ENCODE data around the gene STARD5. TPM values are rescaled to one million over a fixed set of nuclear protein-coding genes. Genes with fewer than 3 reads are reported as not detected.
"Not testable (repeated sequence)": the region's sequence is repeated elsewhere in the genome, so short reads cannot be mapped to it uniquely, and the experiment has no call there.

Gene STARD5
- total RNA-seq, 1 experiment from 2014 or later = 1.5 TPM

DNA sequence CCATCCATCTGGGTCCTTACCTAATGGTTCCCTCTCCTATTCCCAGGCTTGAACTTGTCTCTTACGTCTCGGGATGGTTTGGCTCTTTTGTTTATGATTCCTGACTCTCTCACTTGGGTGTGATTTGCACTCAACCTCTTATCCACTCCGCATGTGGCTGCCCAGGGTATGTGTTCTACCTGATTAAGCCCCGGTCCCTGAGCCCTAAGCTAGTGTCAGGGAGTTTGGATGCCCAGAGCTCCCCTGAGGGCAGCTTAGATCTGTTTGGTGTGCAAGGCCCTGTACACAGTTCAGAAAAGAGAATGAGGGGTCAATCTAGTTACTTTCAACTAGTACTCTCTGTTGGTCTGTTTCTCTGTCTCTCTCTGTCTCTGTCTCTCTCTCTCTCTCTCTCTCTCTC is 15.9 kb upstream of the STARD5 start:
- no peak for DNase-seq (ENCODE audit: low read depth, low spot score)
- in situ Hi-C loops (cut with HindIII; ENCODE audit: low pct_unique_long_range_greater_than_20kb, low sequenced_read_pairs) = no loop called here

DNA sequence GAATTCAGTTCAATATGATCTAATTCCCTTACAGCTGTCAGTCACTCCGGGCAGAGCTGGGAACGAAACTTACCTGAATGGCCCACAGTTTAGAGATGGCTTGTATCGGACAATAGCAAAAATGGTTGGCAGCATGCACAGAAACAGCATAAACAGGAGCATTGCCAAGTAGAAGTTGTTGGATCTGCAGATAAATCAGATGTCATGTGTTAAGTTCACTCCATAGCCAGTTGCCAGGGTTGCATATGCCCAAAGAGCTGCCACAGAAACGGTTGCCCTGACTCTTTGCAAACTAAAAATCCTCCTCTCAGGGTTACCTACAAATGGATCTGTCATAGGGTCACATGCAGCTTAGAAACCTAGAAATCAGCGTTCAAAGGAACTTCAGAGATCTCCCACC is 15.4 kb upstream of the STARD5 start:
- in situ Hi-C loops (cut with HindIII; ENCODE audit: low pct_unique_long_range_greater_than_20kb, low sequenced_read_pairs) = no loop called here
- DNase-seq (ENCODE audit: low read depth, low spot score) = no peak

DNA sequence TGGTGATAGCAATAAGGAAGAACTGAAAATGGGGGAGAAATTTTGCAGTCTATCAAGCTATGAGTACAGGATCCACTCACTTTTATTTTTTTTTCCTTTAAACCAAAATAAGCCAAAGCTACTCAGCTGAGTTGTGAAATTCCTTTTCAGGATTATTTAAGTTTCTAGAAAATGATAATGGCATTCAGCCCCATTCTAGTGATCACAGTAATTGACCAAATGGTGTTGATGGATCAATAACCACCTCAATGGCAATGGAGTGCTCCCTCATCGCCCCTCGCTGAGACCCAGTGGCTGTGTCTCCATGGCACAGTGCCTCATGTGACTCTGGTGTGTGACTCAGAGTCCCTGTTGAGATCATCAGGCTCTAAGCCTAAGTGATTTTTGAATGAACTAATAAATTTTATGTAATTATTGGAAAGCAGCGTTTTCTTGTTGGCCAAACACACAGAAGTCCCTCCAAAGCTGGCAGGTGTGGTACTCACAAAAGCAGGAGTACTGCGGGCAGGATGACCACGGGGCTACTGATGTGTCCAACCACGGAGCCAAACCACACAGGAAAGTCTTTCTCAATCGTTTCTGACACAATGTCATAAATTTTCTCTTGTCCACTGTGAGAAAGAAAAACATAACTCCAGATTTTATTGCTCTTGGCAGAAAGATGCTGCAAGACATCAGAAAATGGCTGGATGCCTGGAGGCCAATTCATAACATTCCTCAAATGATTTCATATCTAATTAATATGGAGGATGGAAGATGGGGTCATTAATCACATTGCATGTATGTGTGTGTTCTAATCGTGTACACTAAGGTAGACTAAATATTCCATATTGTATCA is 14.4 kb upstream of the STARD5 start:
- DNase-seq (ENCODE audit: low read depth, low spot score) = peak; percentile 11
- in situ Hi-C loops (cut with HindIII; ENCODE audit: low pct_unique_long_range_greater_than_20kb, low sequenced_read_pairs) = no loop called here

DNA sequence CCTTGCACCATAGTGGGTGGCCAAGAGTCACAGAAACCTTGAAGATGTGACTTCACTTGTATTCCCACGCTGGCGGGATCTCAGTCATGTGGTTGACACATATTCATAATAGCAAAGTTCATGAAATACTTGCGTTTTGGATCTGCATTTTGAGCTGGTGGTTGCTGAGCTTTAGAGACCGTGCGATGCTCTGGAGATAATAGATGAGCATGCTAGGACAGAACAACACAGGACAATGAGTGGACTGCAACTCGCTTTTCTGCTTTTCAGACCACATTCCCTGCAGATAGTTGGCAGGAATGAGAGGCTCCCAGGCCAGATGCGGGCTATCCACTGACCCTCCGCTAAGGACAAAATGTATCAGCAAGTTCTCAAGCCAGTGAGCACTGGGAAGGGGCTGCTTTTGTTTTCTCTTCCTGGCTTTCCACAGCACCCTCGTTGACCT is 13.8 kb upstream of the STARD5 start:
- in situ Hi-C loops (cut with HindIII; ENCODE audit: low pct_unique_long_range_greater_than_20kb, low sequenced_read_pairs) = no loop called here
- DNase-seq (ENCODE audit: low read depth, low spot score) = no peak

DNA sequence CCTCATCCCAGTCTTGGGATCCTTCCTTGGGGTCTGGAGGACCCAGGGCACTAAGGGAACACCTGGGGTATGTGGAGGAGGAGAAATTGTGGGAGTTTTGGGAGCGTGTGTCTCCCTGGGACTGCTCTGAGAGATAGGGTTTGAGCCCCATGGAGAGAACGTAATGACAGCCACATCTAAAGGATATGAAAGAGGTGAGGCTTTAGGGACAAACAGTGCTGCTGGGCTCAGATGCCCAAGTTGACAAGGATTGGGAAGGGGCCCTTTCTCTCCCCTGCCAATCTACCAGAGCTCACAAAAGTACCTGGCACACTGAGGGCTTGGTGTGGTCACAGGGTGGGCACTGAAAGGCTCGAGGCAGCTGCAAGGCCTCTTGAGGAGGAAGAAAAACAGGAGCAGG is 13.3 kb upstream of the STARD5 start:
- in situ Hi-C loops (cut with HindIII; ENCODE audit: low pct_unique_long_range_greater_than_20kb, low sequenced_read_pairs) = no loop called here
- DNase-seq (ENCODE audit: low read depth, low spot score) = no peak

DNA sequence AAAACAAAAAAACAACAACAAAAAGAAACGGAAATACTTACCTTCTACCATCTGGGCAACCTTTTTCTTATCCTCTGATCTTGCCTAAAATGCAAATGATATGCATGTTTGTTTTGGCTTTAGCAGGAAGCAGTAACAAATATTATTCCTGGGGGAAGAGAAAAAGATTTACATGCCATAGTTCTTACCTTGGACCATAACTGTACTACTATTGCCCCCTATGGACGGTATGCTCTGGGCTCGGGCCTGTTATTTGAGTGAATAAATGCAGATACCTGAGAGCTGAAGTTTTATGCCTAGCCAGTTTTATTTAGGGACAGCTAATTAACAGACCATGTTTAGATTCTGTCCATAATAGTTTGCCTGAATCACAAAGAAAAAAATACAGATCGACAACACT is 12.6 kb upstream of the STARD5 start:
- in situ Hi-C loops (cut with HindIII; ENCODE audit: low pct_unique_long_range_greater_than_20kb, low sequenced_read_pairs) = no loop called here
- DNase-seq (ENCODE audit: low read depth, low spot score) = peak; percentile 51

DNA sequence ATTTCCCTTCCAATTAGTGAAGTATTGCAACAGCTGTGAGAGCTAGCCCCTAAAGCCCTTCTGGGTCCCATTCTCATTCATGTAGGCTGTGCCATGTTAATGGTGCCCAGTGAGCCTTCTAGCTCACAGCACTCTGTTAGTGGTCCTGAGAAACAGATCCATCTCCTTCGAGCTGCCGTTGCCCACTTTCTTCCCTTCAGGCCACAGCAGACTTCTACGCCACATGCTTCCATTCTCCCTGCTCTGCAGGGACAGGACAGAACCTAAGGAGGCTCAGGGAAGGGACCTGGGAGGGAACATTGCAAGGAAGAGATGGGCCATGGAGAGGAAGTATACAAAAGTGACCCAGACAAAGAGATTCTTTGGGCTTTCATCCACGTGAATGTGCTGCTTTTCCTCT is 11.7 kb upstream of the STARD5 start:
- no peak for DNase-seq (ENCODE audit: low read depth, low spot score)
- in situ Hi-C loops (cut with HindIII; ENCODE audit: low pct_unique_long_range_greater_than_20kb, low sequenced_read_pairs) = no loop called here

DNA sequence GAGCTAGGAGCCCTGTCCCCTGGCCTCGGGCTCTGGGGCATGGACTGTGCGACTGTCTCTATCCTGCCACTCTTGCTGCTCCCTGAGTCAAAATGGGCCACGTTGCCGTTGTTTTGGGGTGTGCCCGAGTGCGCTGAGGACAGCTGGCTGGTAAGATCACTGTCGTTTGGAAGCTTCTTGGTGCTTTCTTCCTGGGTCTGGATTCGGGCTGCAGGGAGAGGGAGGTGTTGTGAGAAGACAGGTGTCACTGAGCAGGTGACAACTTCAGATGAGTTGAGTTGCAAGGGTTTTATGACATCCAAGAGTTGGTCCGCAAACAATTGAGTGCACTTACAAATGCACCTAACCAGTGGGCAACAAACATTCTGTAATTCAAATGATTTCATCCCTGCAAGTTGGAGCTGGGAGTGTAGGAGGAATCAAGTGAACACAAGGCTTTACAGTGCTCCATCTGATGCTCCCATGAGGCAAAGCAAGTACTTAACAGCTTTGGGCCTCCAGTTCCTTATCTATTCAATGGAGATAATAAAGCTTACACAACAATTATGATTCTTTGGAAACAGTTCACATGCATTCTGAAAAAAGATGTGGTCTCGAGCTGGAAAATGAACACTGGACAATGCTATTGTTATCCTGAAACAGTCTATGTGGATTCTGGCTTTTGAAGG is 11.0 kb upstream of the STARD5 start:
- in situ Hi-C loops (cut with HindIII; ENCODE audit: low pct_unique_long_range_greater_than_20kb, low sequenced_read_pairs) = no loop called here
- DNase-seq (ENCODE audit: low read depth, low spot score) = no peak

DNA sequence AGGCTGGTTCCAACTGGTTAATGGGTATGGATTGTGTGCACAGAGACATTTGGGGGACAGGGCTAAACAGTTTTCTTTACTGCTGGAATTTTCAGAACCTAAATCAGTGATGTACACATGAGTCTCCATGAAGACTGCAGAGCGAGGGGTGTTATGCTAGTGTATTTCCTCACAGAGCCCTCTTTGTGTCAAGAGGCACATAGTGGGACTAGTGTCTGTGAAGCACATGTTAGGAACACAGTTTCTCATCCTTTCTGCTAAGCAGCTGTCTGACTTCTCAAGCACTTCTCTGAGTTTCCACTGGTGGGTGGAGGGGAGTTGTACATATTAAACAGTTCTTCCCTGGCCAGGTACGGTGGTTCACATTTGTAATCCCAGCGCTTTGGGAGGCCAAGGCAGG is 9.4 kb upstream of the STARD5 start:
- in situ Hi-C loops (cut with HindIII; ENCODE audit: low pct_unique_long_range_greater_than_20kb, low sequenced_read_pairs) = no loop called here
- DNase-seq (ENCODE audit: low read depth, low spot score) = no peak

DNA sequence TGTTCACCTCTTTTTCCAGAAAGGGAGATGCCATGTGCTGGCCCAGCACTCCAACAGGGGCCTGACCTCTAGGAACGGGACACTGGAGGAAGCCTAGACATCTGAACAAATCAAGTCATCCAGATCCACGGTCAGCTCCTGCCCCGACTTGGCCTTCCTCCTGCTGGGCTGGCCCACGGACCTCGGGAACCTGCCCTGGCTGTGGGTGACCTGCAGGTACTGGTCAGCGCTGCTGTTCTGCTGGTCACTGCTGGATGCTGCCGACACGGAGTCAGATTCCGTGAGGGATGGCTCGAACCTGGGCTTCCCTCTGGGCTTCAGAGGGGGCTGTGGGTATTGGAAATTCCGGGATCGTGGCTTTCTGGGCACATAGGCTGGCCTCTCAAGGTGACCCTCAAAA is 8.4 kb upstream of the STARD5 start:
- in situ Hi-C loops (cut with HindIII; ENCODE audit: low pct_unique_long_range_greater_than_20kb, low sequenced_read_pairs) = no loop called here
- DNase-seq (ENCODE audit: low read depth, low spot score) = no peak

DNA sequence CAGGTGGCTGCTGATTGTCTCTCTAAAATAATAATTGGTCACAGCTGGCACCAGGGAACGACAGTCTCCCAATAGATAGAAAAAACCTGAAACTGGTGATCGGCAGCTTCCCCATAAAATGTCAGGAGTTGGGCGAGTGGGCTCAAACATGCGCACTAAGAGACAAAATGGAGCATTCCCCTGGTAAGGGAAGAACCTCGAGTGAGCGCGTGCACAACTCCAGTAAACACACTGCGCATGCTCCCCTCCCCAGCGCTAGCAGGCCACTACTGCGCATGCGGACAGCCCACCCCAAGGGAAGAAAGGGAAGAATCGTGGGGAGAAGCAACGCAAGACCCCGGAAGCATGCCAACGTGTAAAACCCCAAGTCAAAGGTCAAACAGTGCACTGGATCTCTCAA is 7.7 kb upstream of the STARD5 start:
- DNase-seq (ENCODE audit: low read depth, low spot score) = no peak
- in situ Hi-C loops (cut with HindIII; ENCODE audit: low pct_unique_long_range_greater_than_20kb, low sequenced_read_pairs) = no loop called here

DNA sequence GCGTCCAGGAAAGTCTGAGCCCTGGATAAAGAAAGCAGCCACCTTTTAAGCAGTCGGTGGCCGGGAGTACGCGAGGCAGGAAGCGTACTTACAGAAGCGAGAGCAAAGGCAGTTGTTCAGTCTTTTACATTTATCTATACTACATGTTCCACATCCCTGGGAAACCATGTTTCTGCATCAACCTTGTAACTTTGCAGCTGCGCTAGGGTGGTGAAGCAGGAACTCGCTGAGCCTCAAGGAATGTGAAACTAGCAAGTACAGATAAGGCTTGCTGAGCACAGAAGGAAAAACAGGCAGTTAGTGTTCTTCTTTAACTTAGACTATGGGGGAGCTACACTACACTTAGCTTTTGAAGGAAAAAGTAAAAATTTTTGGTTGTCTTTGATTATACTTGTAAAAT is 7.2 kb upstream of the STARD5 start:
- DNase-seq (ENCODE audit: low read depth, low spot score); in situ Hi-C loops (cut with HindIII; ENCODE audit: low pct_unique_long_range_greater_than_20kb, low sequenced_read_pairs): not testable (repeated sequence)

DNA sequence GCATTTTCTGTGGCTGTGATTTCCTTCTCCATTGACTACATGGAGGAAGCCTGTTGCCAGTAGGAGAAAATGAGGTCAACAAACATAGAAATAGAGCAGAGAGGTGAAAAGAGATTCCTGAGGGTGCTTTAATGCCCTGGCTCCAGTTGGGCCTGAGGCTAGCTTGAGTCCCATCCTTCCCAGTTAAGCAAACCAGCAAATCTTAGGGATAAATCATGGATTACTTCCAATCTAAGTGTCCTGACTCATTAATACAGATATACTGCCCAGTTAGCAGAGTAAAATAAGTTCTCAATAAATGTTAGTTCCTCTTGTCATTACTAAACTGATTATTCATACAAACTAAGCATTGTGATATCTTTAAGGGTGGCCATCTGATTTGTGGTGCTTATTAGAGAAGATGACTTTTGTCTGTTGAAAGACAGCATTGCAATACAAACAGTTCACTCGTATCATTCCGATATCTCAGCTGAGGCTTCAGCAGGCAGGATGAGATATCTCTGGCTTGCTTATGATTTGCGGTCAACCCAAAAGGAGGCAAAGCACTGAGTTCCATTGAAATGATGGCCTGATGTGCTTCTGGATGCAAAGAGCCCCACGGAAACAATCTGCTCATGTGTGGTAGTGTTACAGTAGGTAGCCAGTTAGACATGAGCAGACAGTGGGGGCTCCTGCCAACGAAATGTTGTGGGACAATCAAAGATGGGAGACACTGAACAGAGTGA is 6.6 kb upstream of the STARD5 start:
- DNase-seq (ENCODE audit: low read depth, low spot score) = no peak
- in situ Hi-C loops (cut with HindIII; ENCODE audit: low pct_unique_long_range_greater_than_20kb, low sequenced_read_pairs) = no loop called here

DNA sequence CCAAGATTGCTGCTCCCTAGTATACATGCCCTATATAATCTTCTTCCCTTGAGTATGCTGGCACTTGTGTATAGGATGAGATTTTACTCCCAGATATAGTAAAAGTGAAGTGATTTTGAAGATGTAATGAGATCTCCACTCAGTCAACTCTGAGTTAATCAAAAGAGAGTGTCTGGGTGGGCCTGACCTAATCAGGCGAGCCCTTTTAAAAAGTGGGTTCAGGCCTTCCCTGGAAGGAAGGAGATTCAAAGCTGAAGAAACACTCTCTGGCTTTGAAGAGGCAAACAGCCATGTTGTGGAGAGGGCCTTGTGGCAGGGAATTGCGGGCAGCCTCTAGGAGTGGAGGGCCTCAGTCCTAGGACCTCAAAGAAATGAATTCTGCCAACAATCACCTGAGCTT is 5.5 kb upstream of the STARD5 start:
- in situ Hi-C loops (cut with HindIII; ENCODE audit: low pct_unique_long_range_greater_than_20kb, low sequenced_read_pairs) = no loop called here
- no peak for DNase-seq (ENCODE audit: low read depth, low spot score)

DNA sequence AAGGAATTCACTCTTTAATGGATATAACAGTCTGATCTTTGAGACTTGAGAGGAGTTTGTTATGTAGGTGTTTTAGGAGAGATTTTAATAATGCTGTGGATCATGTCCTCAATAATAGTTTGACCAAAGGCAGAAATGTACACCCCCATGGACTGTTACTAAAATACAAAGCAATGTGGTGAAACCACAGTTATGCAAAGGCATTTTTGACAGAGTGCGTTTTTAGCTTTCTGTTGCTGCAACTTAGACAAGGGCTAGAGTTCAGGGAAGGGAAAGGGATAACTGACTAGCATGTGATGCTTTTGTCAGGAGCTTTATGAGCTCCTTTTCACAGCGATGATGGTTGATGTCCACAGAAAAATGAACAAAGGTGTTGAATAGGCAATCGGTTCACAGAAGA is 3.6 kb upstream of the STARD5 start:
- DNase-seq (ENCODE audit: low read depth, low spot score) = no peak
- in situ Hi-C loops (cut with HindIII; ENCODE audit: low pct_unique_long_range_greater_than_20kb, low sequenced_read_pairs) = no loop called here

DNA sequence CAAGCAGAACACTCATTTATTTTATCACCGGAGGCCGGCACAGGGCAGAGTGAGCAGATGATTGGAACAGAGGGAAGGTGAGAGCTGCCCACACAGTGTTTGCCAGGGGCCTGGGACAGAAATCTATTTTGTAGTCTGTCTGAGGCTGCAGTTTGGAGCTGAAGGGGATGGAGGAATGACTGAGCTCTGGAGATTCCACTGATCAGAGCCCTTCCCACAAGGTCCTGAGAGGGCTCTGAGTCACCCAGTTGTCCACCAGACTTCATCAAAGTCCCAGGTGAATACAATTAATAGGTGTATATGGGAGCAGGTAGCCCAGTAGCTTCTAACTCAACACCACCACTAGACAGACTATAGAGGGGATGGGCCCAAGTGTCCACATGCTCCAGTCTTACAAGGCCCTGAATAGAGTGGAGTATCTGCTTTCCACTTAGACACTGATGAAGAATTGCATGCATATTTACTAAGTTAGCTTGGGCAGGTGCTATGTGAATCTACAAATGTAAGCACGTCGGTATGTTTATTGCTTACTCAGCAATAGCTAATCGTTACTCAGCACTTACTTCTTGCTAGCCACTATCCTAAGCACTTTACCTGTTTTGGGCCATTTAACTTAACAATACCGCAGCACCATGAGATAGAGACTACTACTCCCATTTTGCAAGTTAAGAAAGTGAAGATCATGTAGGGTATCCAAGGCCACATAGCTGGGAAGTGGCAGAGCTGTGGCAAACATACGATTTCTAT is 2.7 kb upstream of the STARD5 start:
- in situ Hi-C loops (cut with HindIII; ENCODE audit: low pct_unique_long_range_greater_than_20kb, low sequenced_read_pairs) = no loop called here
- no peak for DNase-seq (ENCODE audit: low read depth, low spot score)

DNA sequence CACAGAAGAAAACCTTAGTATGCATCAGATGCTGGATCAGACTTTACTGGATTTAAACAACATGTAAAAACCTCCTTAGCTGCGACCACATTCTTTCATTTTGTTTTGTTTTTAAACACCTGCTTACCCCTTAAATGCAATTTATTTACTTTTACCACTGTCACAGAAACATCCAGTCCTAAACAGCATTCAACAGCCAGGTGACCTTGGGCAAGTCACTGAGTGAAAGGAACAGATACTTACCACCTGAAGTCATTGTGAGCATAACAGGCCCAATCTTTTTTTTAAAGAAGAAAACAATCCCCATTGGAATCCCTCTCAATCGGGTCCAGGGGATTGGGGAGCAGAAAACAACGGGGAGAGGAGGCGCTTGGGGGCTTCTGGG is 390 bp downstream of the STARD5 start:
- DNase-seq (ENCODE audit: low read depth, low spot score) = no peak
- in situ Hi-C loops (cut with HindIII; ENCODE audit: low pct_unique_long_range_greater_than_20kb, low sequenced_read_pairs) = no loop called here

DNA sequence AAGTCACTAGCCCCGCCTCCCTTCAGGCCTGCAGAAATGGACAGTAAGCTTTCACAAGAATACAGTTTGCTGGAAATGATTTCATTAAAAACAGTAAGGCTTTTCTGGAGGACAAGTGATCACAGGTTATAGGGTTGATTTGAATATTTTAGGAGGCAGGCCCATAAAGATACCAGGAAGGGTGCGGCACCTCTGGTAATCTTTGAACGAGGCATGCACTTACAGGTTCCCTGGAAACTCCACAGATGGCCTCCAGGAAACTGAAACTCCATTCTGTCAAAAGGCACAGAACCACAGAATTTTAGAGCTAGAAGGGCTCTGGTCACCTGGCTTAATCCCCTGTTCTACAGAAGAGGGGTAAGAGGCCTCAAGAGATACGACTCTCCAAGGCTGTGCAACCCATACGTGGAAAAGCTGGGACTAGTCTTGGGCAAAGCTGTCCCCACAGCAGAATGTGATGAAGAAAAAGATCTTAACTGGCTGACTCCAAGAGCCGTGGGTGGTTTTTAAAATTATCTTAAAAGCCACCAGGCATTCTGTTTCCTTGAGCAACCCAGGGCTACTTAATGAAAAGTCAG is 1.2 kb downstream of the STARD5 start:
- in situ Hi-C loops (cut with HindIII; ENCODE audit: low pct_unique_long_range_greater_than_20kb, low sequenced_read_pairs) = no loop called here
- DNase-seq (ENCODE audit: low read depth, low spot score) = no peak

Data from SK-MEL-5 (cell line).